Suppressor macrophage treated with lipopolysaccharide for 4 hours (primary cell): ENCODE measurements around the gene KHDRBS1.
A peak's percentile ranks its signal among the peaks of the same experiment; 100 is the strongest.
"Not testable (repeated sequence)": the region's sequence is repeated elsewhere in the genome, so short reads cannot be mapped to it uniquely, and the experiment has no call there.

Experiments used
- DNase-seq: peaks from one replicate; pipeline ENCODE4 v3.0.0-alpha.2; 2020

The KHDRBS1 gene

DNA sequence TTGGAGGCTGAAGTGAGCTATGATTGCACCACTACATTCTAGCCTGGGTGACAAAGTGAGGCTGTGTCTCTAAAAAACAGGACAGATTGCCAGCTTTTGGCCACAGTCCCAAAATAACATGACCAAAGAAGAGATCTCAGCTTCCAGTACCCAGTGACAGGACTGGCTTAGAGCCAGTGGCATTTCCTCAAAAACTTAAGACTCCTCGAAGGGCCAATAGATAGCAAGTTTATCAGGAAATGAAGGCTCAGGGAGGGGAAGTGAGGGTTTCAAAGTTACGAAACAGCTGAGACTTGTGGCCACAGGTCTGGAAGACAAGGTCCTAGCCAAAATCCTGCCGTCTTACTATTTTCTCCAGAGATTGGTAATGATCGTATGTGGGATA is 52.8 kb downstream of the KHDRBS1 start:
- peak; percentile 94 for DNase-seq

DNA sequence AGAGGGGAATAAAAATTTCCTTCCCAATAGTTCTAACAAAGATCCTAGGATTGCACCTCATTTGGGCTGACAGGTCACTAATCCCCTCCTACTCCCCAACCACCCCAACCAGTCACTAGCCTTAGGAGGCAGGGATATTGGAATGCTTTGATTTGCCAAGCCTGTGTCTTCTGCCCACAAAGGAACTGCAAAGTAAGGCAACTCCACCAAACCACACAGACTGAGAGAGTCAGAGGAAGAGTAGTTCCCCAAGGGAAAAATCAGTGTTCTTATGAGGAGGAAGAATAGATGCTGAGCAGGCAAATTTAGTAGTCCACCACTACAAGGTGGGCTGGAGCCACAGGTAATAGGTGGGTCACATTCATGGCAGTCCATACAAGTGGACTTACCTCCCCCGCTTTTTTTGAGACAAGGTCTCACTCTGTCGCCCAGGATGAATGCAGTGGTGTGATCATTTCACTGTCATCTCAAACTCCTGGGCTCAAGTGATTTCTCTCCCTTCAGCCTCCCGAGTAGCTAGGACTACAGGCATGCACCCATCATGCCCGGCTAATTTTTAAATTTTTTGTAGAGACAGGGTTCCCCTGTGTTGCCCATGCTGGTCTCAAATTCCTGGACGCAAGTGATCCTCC is 55.4 kb downstream of the KHDRBS1 start:
- no peak for DNase-seq

GRCh38 chr1:32071758-32072621 is 58.3 kb downstream of the KHDRBS1 start:
- DNase-seq, result peak; percentile 17

GRCh38 chr1:32072622-32073298 is 59.1 kb downstream of the KHDRBS1 start, which contains the start of gene TMEM39B:
Gene TMEM39B, plus strand, starts transcription at chr1:32072939. Its CDS starts 109 bp downstream, at chr1:32073048.
- peak; percentile 95 for DNase-seq

- no peak for DNase-seq
Measured at GRCh38 chr1:32073299-32074229, 59.9 kb downstream of the KHDRBS1 start.

- DNase-seq, result no peak
Measured at GRCh38 chr1:32074841-32075240, 61.2 kb downstream of the KHDRBS1 start.

- DNase-seq, result no peak
Measured at GRCh38 chr1:32077451-32077850, 63.8 kb downstream of the KHDRBS1 start.

GRCh38 chr1:32082022-32082421 is 68.4 kb downstream of the KHDRBS1 start:
- DNase-seq, result peak; percentile 21

GRCh38 chr1:32086381-32086780 is 72.7 kb downstream of the KHDRBS1 start:
- DNase-seq, result not testable (repeated sequence)

GRCh38 chr1:32091176-32091575 is 77.5 kb downstream of the KHDRBS1 start:
- DNase-seq, result no peak

- DNase-seq, result no peak
Measured at GRCh38 chr1:32091591-32091990, 77.9 kb downstream of the KHDRBS1 start.
